SHP77 treated with DMSO at 0.1 percent for 48 hours (cell line): ENCODE measurements around the gene ASGR2.
"Not testable (repeated sequence)": the region's sequence is repeated elsewhere in the genome, so short reads cannot be mapped to it uniquely, and the experiment has no call there.

ENCODE experiments used
- DNase-seq: peaks from one replicate; lab custom pipeline; 2025; lab: John Stamatoyannopoulos, UW

Gene ASGR2

GRCh38 chr17:7124923-7125322 lies 10.3 kb upstream of the ASGR2 start:
- DNase-seq = no peak

- no peak for DNase-seq
These were observed 9.2 kb upstream of the ASGR2 start for GRCh38 chr17:7123844-7124243.

- no peak for DNase-seq
These were observed 7.8 kb upstream of the ASGR2 start for GRCh38 chr17:7122381-7122780.

GRCh38 chr17:7120635-7121034 lies 6.0 kb upstream of the ASGR2 start:
- DNase-seq = not testable (repeated sequence)

GRCh38 chr17:7120123-7120522 lies 5.5 kb upstream of the ASGR2 start:
- no peak for DNase-seq

GRCh38 chr17:7119314-7119713 lies 4.7 kb upstream of the ASGR2 start:
- DNase-seq = no peak

GRCh38 chr17:7114875-7115614 lies 423 bp upstream of the ASGR2 start:
- DNase-seq = no peak

- DNase-seq = no peak
These were observed 1.1 kb downstream of the ASGR2 start for GRCh38 chr17:7113273-7114071.

- no peak for DNase-seq
These were observed 2.0 kb downstream of the ASGR2 start for GRCh38 chr17:7112510-7113108.

- no peak for DNase-seq
These were observed 2.7 kb downstream of the ASGR2 start for GRCh38 chr17:7111784-7112509.

GRCh38 chr17:7110617-7111306 lies 3.9 kb downstream of the ASGR2 start:
- DNase-seq = no peak

GRCh38 chr17:7109461-7110322 lies 4.9 kb downstream of the ASGR2 start:
- no peak for DNase-seq

GRCh38 chr17:7108981-7109380 lies 5.6 kb downstream of the ASGR2 start:
- DNase-seq = no peak

GRCh38 chr17:7108560-7108925 lies 6.1 kb downstream of the ASGR2 start:
- DNase-seq = no peak

GRCh38 chr17:7107795-7108559 lies 6.6 kb downstream of the ASGR2 start:
- DNase-seq = no peak

- peak; percentile 44 for DNase-seq
These were observed 7.4 kb downstream of the ASGR2 start for GRCh38 chr17:7107012-7107754.

GRCh38 chr17:7102421-7102820 lies 12.2 kb downstream of the ASGR2 start:
- DNase-seq = no peak

- DNase-seq = no peak
These were observed 13.1 kb downstream of the ASGR2 start for GRCh38 chr17:7101531-7101930.

GRCh38 chr17:7100641-7101379 lies 13.8 kb downstream of the ASGR2 start:
- DNase-seq = not testable (repeated sequence)
